ENCODE data around the gene CD300LB.

- no peak for TF ChIP-seq FOXM1 (IDR thresholded peaks at IDR 0.05; ENCODE audit: borderline replicate concordance)
- TF ChIP-seq CTBP1 (IDR thresholded peaks at IDR 0.05; ENCODE audit: borderline replicate concordance), result no peak
- TF ChIP-seq SUZ12 (IDR thresholded peaks at IDR 0.05), result no peak
These were observed 38.0 kb upstream of the CD300LB start for GRCh38 chr17:74569020-74570003.

Data from HEK293T (cell line).